ENCODE data around the gene MAGED2. TPM values are rescaled to one million over a fixed set of nuclear protein-coding genes. Genes with fewer than 3 reads are reported as not detected.

MAGED2 gene
- polyA plus RNA-seq, 1 experiment: 368 TPM

DNA sequence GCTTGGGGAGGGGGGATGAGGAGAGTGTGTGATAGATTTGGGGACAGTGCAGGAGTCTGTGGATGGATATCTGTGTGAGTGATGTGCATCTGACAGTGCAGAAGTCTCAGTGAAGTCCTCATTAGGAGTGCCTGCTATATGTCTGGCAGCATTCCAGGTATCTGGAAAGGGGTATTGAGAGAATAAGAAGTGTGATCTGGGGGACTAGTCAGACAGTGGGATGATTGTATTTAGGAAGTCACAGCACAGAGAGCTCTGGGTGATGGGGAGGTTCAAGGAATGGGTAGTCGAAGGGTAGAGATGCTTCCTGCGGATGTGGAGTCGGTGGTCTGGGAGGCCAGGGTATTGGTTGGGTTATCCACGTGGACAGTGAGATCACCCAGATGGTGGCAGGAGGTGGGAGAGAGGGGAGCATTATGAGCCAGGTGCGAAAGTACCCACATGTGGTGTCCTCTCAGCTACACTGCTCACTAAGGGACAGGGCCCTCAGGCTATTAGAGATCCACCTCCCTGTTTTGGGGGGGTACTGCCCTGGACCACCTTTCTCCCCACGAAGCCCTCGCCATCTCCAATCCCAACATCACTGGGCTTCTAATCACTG, 9.8 kb downstream of the MAGED2 start:
- TF ChIP-seq, protein P1, sequence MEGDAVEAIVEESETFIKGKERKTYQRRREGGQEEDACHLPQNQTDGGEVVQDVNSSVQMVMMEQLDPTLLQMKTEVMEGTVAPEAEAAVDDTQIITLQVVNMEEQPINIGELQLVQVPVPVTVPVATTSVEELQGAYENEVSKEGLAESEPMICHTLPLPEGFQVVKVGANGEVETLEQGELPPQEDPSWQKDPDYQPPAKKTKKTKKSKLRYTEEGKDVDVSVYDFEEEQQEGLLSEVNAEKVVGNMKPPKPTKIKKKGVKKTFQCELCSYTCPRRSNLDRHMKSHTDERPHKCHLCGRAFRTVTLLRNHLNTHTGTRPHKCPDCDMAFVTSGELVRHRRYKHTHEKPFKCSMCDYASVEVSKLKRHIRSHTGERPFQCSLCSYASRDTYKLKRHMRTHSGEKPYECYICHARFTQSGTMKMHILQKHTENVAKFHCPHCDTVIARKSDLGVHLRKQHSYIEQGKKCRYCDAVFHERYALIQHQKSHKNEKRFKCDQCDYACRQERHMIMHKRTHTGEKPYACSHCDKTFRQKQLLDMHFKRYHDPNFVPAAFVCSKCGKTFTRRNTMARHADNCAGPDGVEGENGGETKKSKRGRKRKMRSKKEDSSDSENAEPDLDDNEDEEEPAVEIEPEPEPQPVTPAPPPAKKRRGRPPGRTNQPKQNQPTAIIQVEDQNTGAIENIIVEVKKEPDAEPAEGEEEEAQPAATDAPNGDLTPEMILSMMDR (IDR thresholded peaks at IDR 0.05; ENCODE audit: low read depth, low read length): no peak
- DNase-seq (ENCODE audit: low read depth, low spot score): no peak
- H3K9me3 ChIP-seq (ENCODE audit: control insufficient read depth, insufficient read depth, low read length): no peaks in the 10 kb centered on the region
- no peak overlapping the region for H3K27ac ChIP-seq (ENCODE audit: low read depth, low read length)
- H3K4me3 ChIP-seq (ENCODE audit: low read depth, low read length): no peak overlapping the region
- POLR2A ChIA-PET: interaction anchor here (1.6 kb wide), 1 partner anchor 9 kb away, joined by 5 read pairs; no protein-coding TSS in a partner anchor
- CTCF ChIA-PET: no interaction called here
- H3K27me3 ChIP-seq (ENCODE audit: control insufficient read depth, insufficient read depth, low read length): no peaks in the 10 kb centered on the region

DNA sequence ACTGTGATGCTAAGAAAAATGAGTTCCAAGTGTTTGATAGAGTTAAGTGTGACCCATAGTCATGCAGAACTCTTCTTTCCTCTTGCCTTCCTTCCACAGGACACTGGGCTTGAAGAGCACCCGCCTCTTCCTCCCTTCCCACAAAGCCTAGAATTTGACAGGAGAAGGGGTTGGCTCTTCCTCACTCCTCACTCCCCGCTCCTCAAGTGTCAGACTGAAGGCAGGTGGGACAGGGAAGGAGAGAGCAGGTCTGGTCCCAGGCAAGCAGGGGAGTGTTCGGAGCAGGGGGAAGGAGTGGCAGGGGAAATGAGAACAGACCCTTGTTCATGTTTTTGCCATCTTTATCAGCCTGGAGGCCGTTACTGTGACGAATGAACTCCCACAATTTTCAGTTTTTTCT, 10.7 kb downstream of the MAGED2 start:
- ChIA-PET POLR2A (interaction anchor here (0.6 to 1.6 kb wide), 2 partner anchors 10 to 17 kb away, joined by 3 to 5 read pairs; no protein-coding TSS in a partner anchor), CTCF (no interaction called here)

GRCh38 chrX:54819201-54819600, 11.7 kb downstream of the MAGED2 start:
- H3K9me3 ChIP-seq (ENCODE audit: control insufficient read depth, insufficient read depth, low read length): no peaks in the 10 kb centered on the region
- TF ChIP-seq, protein P1 (IDR thresholded peaks at IDR 0.05; ENCODE audit: low read depth, low read length): no peak
- H3K27ac ChIP-seq (ENCODE audit: low read depth, low read length): no peak overlapping the region
- no peak for DNase-seq (ENCODE audit: low read depth, low spot score)
- H3K4me3 ChIP-seq (ENCODE audit: low read depth, low read length): no peak overlapping the region
- POLR2A ChIA-PET: no interaction called here
- CTCF ChIA-PET: no interaction called here
- H3K27me3 ChIP-seq (ENCODE audit: control insufficient read depth, insufficient read depth, low read length): no peaks in the 10 kb centered on the region

More for the DNA sequence above, 10.7 kb downstream of the MAGED2 start:
- TF ChIP-seq, protein P1 (IDR thresholded peaks at IDR 0.05; ENCODE audit: low read depth, low read length): no peak
- DNase-seq (ENCODE audit: low read depth, low spot score): no peak
- Histone ChIP-seq H3K4me3 (ENCODE audit: low read depth, low read length) (no peak overlapping the region), H3K27ac (ENCODE audit: low read depth, low read length) (no peak overlapping the region), H3K9me3 (ENCODE audit: control insufficient read depth, insufficient read depth, low read length) (no peaks in the 10 kb centered on the region), H3K27me3 (ENCODE audit: control insufficient read depth, insufficient read depth, low read length) (no peaks in the 10 kb centered on the region)

GRCh38 chrX:54820737-54821136, 13.2 kb downstream of the MAGED2 start:
- H3K4me3 ChIP-seq (ENCODE audit: low read depth, low read length): no peak overlapping the region
- H3K27me3 ChIP-seq (ENCODE audit: control insufficient read depth, insufficient read depth, low read length): no peaks in the 10 kb centered on the region
- POLR2A ChIA-PET: no interaction called here
- H3K27ac ChIP-seq (ENCODE audit: low read depth, low read length): no peak overlapping the region
- no peak for DNase-seq (ENCODE audit: low read depth, low spot score)
- CTCF ChIA-PET: no interaction called here
- no peaks in the 10 kb centered on the region for H3K9me3 ChIP-seq (ENCODE audit: control insufficient read depth, insufficient read depth, low read length)
- TF ChIP-seq, protein P1 (IDR thresholded peaks at IDR 0.05; ENCODE audit: low read depth, low read length): no peak

GRCh38 chrX:54821310-54821709, 13.8 kb downstream of the MAGED2 start:
- Histone ChIP-seq H3K27ac (ENCODE audit: low read depth, low read length) (no peak overlapping the region), H3K9me3 (ENCODE audit: control insufficient read depth, insufficient read depth, low read length) (no peaks in the 10 kb centered on the region), H3K27me3 (ENCODE audit: control insufficient read depth, insufficient read depth, low read length) (no peaks in the 10 kb centered on the region), H3K4me3 (ENCODE audit: low read depth, low read length) (no peak overlapping the region)
- DNase-seq (ENCODE audit: low read depth, low spot score): no peak
- ChIA-PET CTCF (no interaction called here), POLR2A (no interaction called here)
- TF ChIP-seq, protein P1 (IDR thresholded peaks at IDR 0.05; ENCODE audit: low read depth, low read length): no peak

Data from AG04450 (cell line).